LNCAP (cell line): ENCODE results near the gene POU5F1.

Experiments used
- TF ChIP-seq, protein P1 (sequence below): fragments of 450-650 bp; IDR thresholded peaks from 2 replicates; pipeline ENCODE4 v1.5.1; 2017; ENCODE audit warnings: mild to moderate bottlenecking

POU5F1 gene

DNA sequence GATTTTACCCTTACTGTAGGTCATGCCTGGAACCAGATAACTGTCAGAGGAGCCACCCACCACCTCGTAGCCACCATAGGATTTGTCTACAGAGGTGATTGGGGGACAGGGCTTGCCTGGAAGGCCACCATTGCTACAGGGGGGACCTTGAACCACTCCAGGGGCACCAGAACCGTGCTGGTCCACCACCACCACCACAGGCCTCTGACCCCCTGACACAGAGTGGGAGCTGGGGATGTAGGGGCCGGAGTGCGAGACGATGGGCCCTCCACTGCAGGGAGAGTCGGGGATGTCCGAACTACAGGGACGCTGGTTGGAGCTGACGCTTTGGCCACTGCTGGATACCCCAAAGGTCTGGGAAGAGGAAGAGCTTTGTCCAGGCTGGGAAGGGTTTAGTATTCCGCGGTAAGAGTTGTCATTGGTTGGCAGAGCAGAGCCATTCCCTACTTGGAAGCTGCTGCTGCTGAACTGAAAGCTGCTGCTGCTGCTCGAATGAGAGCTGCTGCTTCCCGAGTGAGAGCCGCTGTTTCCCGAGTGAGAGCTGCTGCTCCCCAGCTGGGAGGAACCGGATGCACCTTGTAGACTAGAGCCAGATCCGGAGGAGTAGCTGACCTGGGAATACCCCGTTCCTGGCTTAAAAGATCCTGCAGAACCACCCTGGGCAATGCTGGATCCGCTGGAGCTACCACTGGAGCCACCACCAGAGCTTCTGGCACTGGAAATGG lies 53.7 kb downstream of the POU5F1 start:
- TF ChIP-seq, protein P1, sequence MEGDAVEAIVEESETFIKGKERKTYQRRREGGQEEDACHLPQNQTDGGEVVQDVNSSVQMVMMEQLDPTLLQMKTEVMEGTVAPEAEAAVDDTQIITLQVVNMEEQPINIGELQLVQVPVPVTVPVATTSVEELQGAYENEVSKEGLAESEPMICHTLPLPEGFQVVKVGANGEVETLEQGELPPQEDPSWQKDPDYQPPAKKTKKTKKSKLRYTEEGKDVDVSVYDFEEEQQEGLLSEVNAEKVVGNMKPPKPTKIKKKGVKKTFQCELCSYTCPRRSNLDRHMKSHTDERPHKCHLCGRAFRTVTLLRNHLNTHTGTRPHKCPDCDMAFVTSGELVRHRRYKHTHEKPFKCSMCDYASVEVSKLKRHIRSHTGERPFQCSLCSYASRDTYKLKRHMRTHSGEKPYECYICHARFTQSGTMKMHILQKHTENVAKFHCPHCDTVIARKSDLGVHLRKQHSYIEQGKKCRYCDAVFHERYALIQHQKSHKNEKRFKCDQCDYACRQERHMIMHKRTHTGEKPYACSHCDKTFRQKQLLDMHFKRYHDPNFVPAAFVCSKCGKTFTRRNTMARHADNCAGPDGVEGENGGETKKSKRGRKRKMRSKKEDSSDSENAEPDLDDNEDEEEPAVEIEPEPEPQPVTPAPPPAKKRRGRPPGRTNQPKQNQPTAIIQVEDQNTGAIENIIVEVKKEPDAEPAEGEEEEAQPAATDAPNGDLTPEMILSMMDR = no peak

DNA sequence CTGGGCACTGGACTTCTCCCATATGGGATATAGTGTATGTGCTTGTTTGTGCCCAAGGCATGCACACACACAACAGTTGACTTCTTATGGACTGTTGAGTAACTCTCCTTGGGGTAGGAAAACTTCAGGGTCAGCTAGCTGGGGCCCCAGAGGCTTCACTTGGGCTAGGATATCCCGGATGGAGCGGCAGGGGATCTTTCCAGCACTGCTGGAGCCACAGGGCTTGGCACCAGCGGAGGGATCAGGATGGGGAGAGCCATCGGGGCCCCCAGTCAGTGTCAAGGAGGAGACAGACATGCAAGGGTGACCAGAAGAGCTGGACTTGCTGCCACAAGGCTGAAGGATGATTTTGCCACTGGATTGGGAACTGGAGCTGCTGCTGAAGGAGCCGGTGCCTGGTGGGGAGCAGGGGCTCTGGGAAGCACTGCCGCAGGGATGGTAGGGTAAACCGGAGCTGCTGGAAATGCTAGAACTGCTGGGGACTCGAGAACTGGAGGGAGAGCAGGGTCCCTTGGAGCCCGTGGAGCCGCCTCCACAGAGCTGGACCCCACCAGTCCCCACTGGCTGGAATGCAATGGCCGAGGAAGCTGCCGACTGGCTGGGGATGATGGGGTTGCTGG lies 54.4 kb downstream of the POU5F1 start:
- TF ChIP-seq, protein P1 = no peak

DNA sequence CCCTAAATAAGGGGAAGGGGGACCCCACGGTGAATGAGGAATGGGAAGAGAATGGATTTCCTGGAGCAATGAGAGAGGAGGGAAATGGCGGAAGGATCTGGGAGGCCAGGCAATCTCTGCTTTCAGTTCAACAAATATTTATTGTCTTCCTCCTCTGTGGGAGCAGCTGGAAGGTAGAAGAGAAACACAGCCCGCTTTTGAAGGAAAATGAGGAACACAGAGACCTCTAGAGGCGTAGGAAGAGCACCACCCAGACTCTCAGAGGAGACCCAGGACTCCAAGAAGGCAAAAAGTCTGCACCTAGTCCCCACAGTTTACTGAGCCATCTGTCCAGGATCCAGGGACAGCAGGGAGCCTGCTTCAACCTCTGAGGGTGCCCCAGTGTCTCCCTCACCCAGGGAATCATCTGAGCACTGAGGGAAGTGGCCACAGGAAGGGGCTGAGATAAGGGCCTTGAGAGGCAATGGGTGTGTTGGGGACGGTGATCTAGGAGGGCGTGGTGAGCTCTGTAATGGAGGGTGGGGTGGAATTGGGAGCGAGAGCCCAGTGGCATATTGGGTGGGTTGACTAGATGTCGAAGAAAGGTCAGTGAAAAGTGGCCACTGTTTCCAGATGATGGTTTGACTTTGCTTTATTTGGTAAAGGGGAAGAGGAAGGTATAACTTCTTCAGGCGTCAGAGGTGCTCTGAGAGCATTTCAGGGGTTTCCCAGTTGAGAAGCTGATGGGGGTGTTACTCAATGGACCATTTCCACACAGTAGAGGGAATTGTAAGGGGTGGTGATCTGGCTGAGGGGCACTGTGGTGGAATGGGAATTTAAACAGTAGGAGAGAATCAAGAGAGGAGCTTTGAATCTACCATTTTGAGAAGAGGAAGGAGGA lies 55.3 kb downstream of the POU5F1 start:
- TF ChIP-seq, protein P1 = peak; percentile 24; the same call in 1 of the 2 replicates

DNA sequence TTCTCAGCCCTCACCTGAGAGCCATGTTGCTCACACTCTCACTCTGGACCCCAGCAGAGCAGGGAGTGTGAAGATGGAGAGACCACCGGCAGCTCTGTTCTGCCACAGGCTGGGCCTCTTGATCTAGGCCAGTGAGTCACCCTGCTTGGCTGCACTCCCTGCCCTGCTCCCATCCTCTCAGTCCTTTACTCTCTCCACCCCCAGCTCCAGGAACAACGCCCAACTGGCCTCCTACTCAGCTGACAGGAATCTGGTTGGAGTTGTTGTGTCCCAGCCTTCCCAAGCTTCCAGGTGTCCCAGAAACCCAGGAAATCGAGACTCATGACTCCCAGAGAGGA lies 56.0 kb downstream of the POU5F1 start, which contains the start of gene PSORS1C1:
PSORS1C1 (plus strand) TSS at position 260 of the 338 bp plus-strand sequence. CDS start 14,833 bp downstream, outside the sequence.
- TF ChIP-seq, protein P1 = no peak
